Endodermal cell (in vitro differentiated cells): ENCODE results near the gene PLD6. TPM values are rescaled to one million over a fixed set of nuclear protein-coding genes. Genes with fewer than 3 reads are reported as not detected.

ENCODE experiments used
- DNase-seq: peaks from one replicate; pipeline ENCODE4 v3.0.0-alpha.2; 2017
- H3K27ac ChIP-seq: 2 replicates; pipeline ENCODE4 v1.5.1; 2013; ENCODE audit warnings: mild to moderate bottlenecking, low read depth, low read length, moderate library complexity
- H3K27me3 ChIP-seq: 2 replicates; pipeline ENCODE4 v1.6.1; 2013; ENCODE audit warnings: mild to moderate bottlenecking, low read length, moderate library complexity; ENCODE audit not compliant: insufficient read depth, control insufficient read depth, poor library complexity, severe bottlenecking
- H3K36me3 ChIP-seq: 2 replicates; pipeline ENCODE4 v1.7.0; 2013; ENCODE audit warnings: mild to moderate bottlenecking, low read length, moderate library complexity; ENCODE audit not compliant: control insufficient read depth, insufficient read depth
- H3K4me1 ChIP-seq: one replicate; pipeline ENCODE4 v1.7.0; 2013; ENCODE audit warnings: low read length; ENCODE audit not compliant: control insufficient read depth, insufficient read depth
- H3K4me3 ChIP-seq: 2 replicates; pipeline ENCODE4 v1.5.1; 2013; ENCODE audit warnings: mild to moderate bottlenecking, low read length, moderate library complexity
- H3K9ac ChIP-seq: 2 replicates; pipeline ENCODE4 v1.6.1; 2013; ENCODE audit warnings: mild to moderate bottlenecking, low read length, moderate library complexity; ENCODE audit not compliant: poor library complexity, severe bottlenecking; ENCODE audit errors: extremely low read depth
- H3K9me3 ChIP-seq: 2 replicates; pipeline ENCODE4 v1.6.1; 2013; ENCODE audit warnings: mild to moderate bottlenecking, low read length, moderate library complexity; ENCODE audit not compliant: control insufficient read depth
- H3K27ac Mint-ChIP-seq: 2 replicates; pipeline ENCODE4 v1.8.0; 2020; ENCODE audit warnings: mixed read lengths
- H3K27me3 Mint-ChIP-seq: 2 replicates; pipeline ENCODE4 v1.8.0; 2021; ENCODE audit warnings: mild to moderate bottlenecking, mixed read lengths; ENCODE audit not compliant: insufficient read depth
- H3K36me3 Mint-ChIP-seq: 2 replicates; pipeline ENCODE4 v1.8.0; 2020; ENCODE audit warnings: low read depth, mixed read lengths
- H3K4me1 Mint-ChIP-seq: 2 replicates; pipeline ENCODE4 v1.8.0; 2020; ENCODE audit warnings: mixed read lengths
- H3K4me3 Mint-ChIP-seq: 2 replicates; pipeline ENCODE4 v1.8.0; 2020; ENCODE audit warnings: mild to moderate bottlenecking, moderate library complexity, mixed read lengths
- H3K9me3 Mint-ChIP-seq: 2 replicates; pipeline ENCODE4 v1.8.0; 2020; ENCODE audit warnings: mild to moderate bottlenecking, mixed read lengths
- CTCF ChIP-seq: fragments of 200-600 bp; sonication (generic); conservative IDR thresholded peaks from 2 replicates; pipeline ENCODE4 v1.5.0; 2021; ENCODE audit warnings: antibody characterized with exemption, mild to moderate bottlenecking
- WGBS, 2 experiments: methylation state at CpG; one replicate each; pipeline versions ENCODE4 v1.1.5 to v1.1.7; 2013; ENCODE audit warnings: missing lambda C conversion rate in 2 of 2, mixed read lengths in 1 of 2; ENCODE audit not compliant: insufficient coverage in 1 of 2, insufficient read length in 1 of 2; 5-methylcytosine and 5-hydroxymethylcytosine counted together
- total RNA-seq, 2 donors: library from RNA; stranded (reverse); fragmentation: NEBNext Ultra II Directional in 1 of 2; extraction: Animal tissue kit (Norgen Biotek cat#: 25700) in 1 of 2; gene quantifications; 2 replicates in 1 of 2; 3 replicates in 1 of 2; pipeline ENCODE4 v1.2.1, GENCODE V29; 2021

PLD6 gene
- total RNA-seq, 2 donors from 2014 or later: 0.42 to 1.5 TPM

GRCh38 chr17:17173921-17174320 is 32.2 kb downstream of the PLD6 start:
- Histone ChIP-seq H3K9me3 (no peaks in the 10 kb centered on the region), H3K36me3 (peaks cover 50% of the 10 kb centered on the region), H3K4me1 (peaks cover 11% of the 10 kb centered on the region), H3K27me3 (no peaks in the 10 kb centered on the region), H3K4me3 (no peak overlapping the region), H3K27ac (no peak overlapping the region), H3K9ac (no peak overlapping the region)
- H3K4me3 Mint-ChIP-seq: no peak overlapping the region
- WGBS, 2 experiments: 97 to 100% methylated on average over 14 of the region's 14 CpGs
- no peaks in the 10 kb centered on the region for H3K9me3 Mint-ChIP-seq
- TF ChIP-seq CTCF: no peak
- no peaks in the 10 kb centered on the region for H3K27me3 Mint-ChIP-seq
- H3K27ac Mint-ChIP-seq: no peak overlapping the region
- H3K4me1 Mint-ChIP-seq: peaks cover 5% of the 10 kb centered on the region
- no peak for DNase-seq
- H3K36me3 Mint-ChIP-seq: peaks cover 47% of the 10 kb centered on the region

- peaks cover 43% of the 10 kb centered on the region for H3K36me3 ChIP-seq
- H3K27ac ChIP-seq: no peak overlapping the region
- no peak for DNase-seq
- H3K9me3 ChIP-seq: no peaks in the 10 kb centered on the region
- H3K27me3 ChIP-seq: no peaks in the 10 kb centered on the region
- Mint-ChIP-seq H3K36me3 (peaks cover 52% of the 10 kb centered on the region), H3K27ac (no peak overlapping the region), H3K27me3 (no peaks in the 10 kb centered on the region), H3K9me3 (no peaks in the 10 kb centered on the region), H3K4me1 (peaks cover 5% of the 10 kb centered on the region), H3K4me3 (no peak overlapping the region)
- no peak overlapping the region for H3K9ac ChIP-seq
- TF ChIP-seq CTCF: no peak
- WGBS, 2 experiments: 86 to 93% methylated on average over 7 to 9 of the region's 9 CpGs
- H3K4me1 ChIP-seq: peaks cover 11% of the 10 kb centered on the region
- no peak overlapping the region for H3K4me3 ChIP-seq
Observed at GRCh38 chr17:17172990-17173389, 33.1 kb downstream of the PLD6 start.

GRCh38 chr17:17172001-17172939 is 33.9 kb downstream of the PLD6 start:
- WGBS, 2 experiments: 81 to 83% methylated on average over 16 to 26 of the region's 26 CpGs
- DNase-seq: peak; percentile 65
- Mint-ChIP-seq H3K36me3 (peaks cover 53% of the 10 kb centered on the region), H3K4me1 (peaks cover 5% of the 10 kb centered on the region), H3K27me3 (no peaks in the 10 kb centered on the region), H3K4me3 (no peak overlapping the region), H3K27ac (no peak overlapping the region), H3K9me3 (no peaks in the 10 kb centered on the region)
- no peak overlapping the region for H3K4me3 ChIP-seq
- H3K4me1 ChIP-seq: peaks cover 11% of the 10 kb centered on the region
- no peak overlapping the region for H3K9ac ChIP-seq
- H3K36me3 ChIP-seq: peaks cover 42% of the 10 kb centered on the region
- H3K27me3 ChIP-seq: no peaks in the 10 kb centered on the region
- H3K9me3 ChIP-seq: no peaks in the 10 kb centered on the region
- no peak overlapping the region for H3K27ac ChIP-seq
- TF ChIP-seq CTCF: peak; percentile 54
